Endodermal cell (in vitro differentiated cells): ENCODE data around the gene LSM7. TPM values are rescaled to one million over a fixed set of nuclear protein-coding genes. Genes with fewer than 3 reads are reported as not detected.

Experiments used
- DNase-seq: peaks from one replicate; pipeline ENCODE4 v3.0.0-alpha.2; 2017
- H3K27ac ChIP-seq: 2 replicates; pipeline ENCODE4 v1.5.1; 2013; ENCODE audit warnings: mild to moderate bottlenecking, low read depth, low read length, moderate library complexity
- H3K27me3 ChIP-seq: 2 replicates; pipeline ENCODE4 v1.6.1; 2013; ENCODE audit warnings: mild to moderate bottlenecking, low read length, moderate library complexity; ENCODE audit not compliant: insufficient read depth, control insufficient read depth, poor library complexity, severe bottlenecking
- H3K36me3 ChIP-seq: 2 replicates; pipeline ENCODE4 v1.7.0; 2013; ENCODE audit warnings: mild to moderate bottlenecking, low read length, moderate library complexity; ENCODE audit not compliant: control insufficient read depth, insufficient read depth
- H3K4me1 ChIP-seq: one replicate; pipeline ENCODE4 v1.7.0; 2013; ENCODE audit warnings: low read length; ENCODE audit not compliant: control insufficient read depth, insufficient read depth
- H3K4me3 ChIP-seq: 2 replicates; pipeline ENCODE4 v1.5.1; 2013; ENCODE audit warnings: mild to moderate bottlenecking, low read length, moderate library complexity
- H3K9ac ChIP-seq: 2 replicates; pipeline ENCODE4 v1.6.1; 2013; ENCODE audit warnings: mild to moderate bottlenecking, low read length, moderate library complexity; ENCODE audit not compliant: poor library complexity, severe bottlenecking; ENCODE audit errors: extremely low read depth
- H3K9me3 ChIP-seq: 2 replicates; pipeline ENCODE4 v1.6.1; 2013; ENCODE audit warnings: mild to moderate bottlenecking, low read length, moderate library complexity; ENCODE audit not compliant: control insufficient read depth
- H3K27ac Mint-ChIP-seq: 2 replicates; pipeline ENCODE4 v1.8.0; 2020; ENCODE audit warnings: mixed read lengths
- H3K27me3 Mint-ChIP-seq: 2 replicates; pipeline ENCODE4 v1.8.0; 2021; ENCODE audit warnings: mild to moderate bottlenecking, mixed read lengths; ENCODE audit not compliant: insufficient read depth
- H3K36me3 Mint-ChIP-seq: 2 replicates; pipeline ENCODE4 v1.8.0; 2020; ENCODE audit warnings: low read depth, mixed read lengths
- H3K4me1 Mint-ChIP-seq: 2 replicates; pipeline ENCODE4 v1.8.0; 2020; ENCODE audit warnings: mixed read lengths
- H3K4me3 Mint-ChIP-seq: 2 replicates; pipeline ENCODE4 v1.8.0; 2020; ENCODE audit warnings: mild to moderate bottlenecking, moderate library complexity, mixed read lengths
- H3K9me3 Mint-ChIP-seq: 2 replicates; pipeline ENCODE4 v1.8.0; 2020; ENCODE audit warnings: mild to moderate bottlenecking, mixed read lengths
- WGBS, 2 experiments: methylation state at CpG; one replicate each; pipeline versions ENCODE4 v1.1.5 to v1.1.7; 2013; ENCODE audit warnings: missing lambda C conversion rate in 2 of 2, mixed read lengths in 1 of 2; ENCODE audit not compliant: insufficient coverage in 1 of 2, insufficient read length in 1 of 2; 5-methylcytosine and 5-hydroxymethylcytosine counted together
- total RNA-seq, 2 donors: library from RNA; stranded (reverse); fragmentation: NEBNext Ultra II Directional in 1 of 2; extraction: Animal tissue kit (Norgen Biotek cat#: 25700) in 1 of 2; gene quantifications; 2 replicates in 1 of 2; 3 replicates in 1 of 2; pipeline ENCODE4 v1.2.1, GENCODE V29; 2021
- TF ChIP-seq, protein P1 (sequence below): fragments of 200-600 bp; sonication (generic); conservative IDR thresholded peaks from 2 replicates; pipeline ENCODE4 v1.5.0; 2021; ENCODE audit warnings: antibody characterized with exemption, mild to moderate bottlenecking

LSM7 gene
- total RNA-seq, 2 donors from 2014 or later: 141 to 149 TPM

DNA sequence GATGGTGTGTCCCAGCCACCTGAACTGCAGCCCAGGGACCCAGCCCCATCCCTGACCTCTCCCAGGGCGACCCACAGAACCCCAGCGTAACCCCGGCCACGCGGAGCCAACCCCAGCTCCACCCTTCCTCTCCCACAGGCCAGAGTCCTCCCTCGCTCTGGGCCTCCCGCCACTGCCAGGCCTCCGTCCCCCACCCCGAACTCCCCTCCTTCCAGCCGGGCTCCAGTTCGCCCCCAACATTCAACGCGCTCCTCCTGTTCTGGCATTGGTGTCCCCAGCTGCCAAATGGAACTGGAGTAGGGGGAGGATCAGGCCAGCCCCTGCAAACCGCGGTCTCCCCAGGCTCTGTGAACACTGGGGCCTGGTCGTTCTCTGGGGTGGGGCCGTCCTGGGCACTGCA, 27.9 kb downstream of the LSM7 start:
- no peaks in the 10 kb centered on the region for H3K4me1 ChIP-seq
- DNase-seq: no peak
- 92 to 93% methylated on average over 3 to 17 of the region's 17 CpGs for WGBS, 2 experiments

DNA sequence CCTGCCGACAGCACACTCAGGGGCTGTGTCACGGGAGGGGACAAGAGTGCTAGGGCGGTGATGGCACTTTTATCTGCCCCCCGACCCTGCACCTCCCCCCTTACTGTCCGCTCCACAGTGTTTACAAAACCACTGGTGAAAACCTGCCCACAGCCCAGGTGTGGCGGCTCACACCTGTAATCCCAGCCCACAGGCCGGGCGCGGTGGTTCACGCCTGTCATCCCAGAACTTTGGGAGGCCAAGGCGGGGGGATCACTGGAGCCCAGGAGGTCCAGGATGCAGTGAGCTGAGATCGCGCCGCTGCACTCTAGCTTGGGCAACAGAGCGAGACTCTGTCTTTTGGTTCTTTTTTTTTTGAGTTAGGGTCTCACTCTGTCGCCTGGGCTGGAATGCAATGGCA, 32.2 kb downstream of the LSM7 start:
- Mint-ChIP-seq H3K27ac (no peak overlapping the region), H3K27me3 (peaks cover 49% of the 10 kb centered on the region), H3K4me1 (no peaks in the 10 kb centered on the region), H3K36me3 (no peaks in the 10 kb centered on the region), H3K9me3 (no peaks in the 10 kb centered on the region), H3K4me3 (no peak overlapping the region)
- Histone ChIP-seq H3K9me3 (no peaks in the 10 kb centered on the region), H3K36me3 (no peaks in the 10 kb centered on the region), H3K27ac (no peak overlapping the region), H3K9ac (no peak overlapping the region), H3K4me3 (no peak overlapping the region), H3K27me3 (peaks cover 52% of the 10 kb centered on the region), H3K4me1 (no peaks in the 10 kb centered on the region)
- WGBS, 2 experiments: 93 to 95% methylated on average over 12 to 16 of the region's 16 CpGs
- TF ChIP-seq, protein P1, sequence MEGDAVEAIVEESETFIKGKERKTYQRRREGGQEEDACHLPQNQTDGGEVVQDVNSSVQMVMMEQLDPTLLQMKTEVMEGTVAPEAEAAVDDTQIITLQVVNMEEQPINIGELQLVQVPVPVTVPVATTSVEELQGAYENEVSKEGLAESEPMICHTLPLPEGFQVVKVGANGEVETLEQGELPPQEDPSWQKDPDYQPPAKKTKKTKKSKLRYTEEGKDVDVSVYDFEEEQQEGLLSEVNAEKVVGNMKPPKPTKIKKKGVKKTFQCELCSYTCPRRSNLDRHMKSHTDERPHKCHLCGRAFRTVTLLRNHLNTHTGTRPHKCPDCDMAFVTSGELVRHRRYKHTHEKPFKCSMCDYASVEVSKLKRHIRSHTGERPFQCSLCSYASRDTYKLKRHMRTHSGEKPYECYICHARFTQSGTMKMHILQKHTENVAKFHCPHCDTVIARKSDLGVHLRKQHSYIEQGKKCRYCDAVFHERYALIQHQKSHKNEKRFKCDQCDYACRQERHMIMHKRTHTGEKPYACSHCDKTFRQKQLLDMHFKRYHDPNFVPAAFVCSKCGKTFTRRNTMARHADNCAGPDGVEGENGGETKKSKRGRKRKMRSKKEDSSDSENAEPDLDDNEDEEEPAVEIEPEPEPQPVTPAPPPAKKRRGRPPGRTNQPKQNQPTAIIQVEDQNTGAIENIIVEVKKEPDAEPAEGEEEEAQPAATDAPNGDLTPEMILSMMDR: no peak
- DNase-seq: no peak

More for the DNA sequence above, 27.9 kb downstream of the LSM7 start:
- peaks cover 2% of the 10 kb centered on the region for H3K9me3 Mint-ChIP-seq
- Histone ChIP-seq H3K27ac (no peak overlapping the region), H3K4me3 (no peak overlapping the region), H3K9me3 (no peaks in the 10 kb centered on the region), H3K36me3 (no peaks in the 10 kb centered on the region), H3K27me3 (peaks cover 8% of the 10 kb centered on the region), H3K9ac (no peak overlapping the region)
- peaks cover 2% of the 10 kb centered on the region for H3K4me1 Mint-ChIP-seq
- TF ChIP-seq, protein P1: no peak
- no peak overlapping the region for H3K4me3 Mint-ChIP-seq
- H3K27ac Mint-ChIP-seq: no peak overlapping the region
- peaks cover 24% of the 10 kb centered on the region for H3K27me3 Mint-ChIP-seq
- peaks cover 1% of the 10 kb centered on the region for H3K36me3 Mint-ChIP-seq

DNA sequence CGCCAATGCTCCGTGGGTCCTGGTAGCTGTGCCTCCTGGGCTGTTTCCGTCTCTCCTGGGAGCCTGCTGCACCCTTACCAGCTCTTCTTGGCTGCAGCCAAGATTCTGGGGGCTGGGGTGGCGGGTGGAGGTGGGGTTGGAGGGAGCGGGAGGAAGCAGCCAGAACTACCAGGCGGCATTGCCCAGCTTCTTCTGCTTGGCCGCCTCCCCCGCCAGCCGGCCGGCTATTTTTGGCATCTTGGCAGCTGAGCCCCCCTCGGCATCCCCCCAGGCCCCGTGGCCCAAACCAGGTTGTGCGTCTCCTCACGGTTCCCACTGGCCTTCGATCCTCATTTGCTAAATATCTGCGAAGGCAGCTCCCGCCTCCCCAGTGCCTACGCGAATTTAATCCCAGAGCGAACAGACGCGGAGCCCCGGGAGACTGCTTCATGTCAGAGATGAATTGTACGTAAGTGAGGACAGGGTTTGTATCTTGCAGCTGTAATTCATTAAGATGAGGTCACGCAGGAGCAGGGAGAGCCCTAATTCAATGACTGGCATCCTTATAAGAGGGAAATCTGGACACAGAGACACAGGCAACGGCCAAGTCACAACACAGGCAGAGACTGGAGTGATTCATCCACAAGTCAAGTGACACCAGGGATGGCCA, 33.6 kb downstream of the LSM7 start:
- TF ChIP-seq, protein P1: no peak
- Histone ChIP-seq H3K9me3 (no peaks in the 10 kb centered on the region), H3K9ac (no peak overlapping the region), H3K4me1 (no peaks in the 10 kb centered on the region), H3K36me3 (no peaks in the 10 kb centered on the region), H3K27ac (no peak overlapping the region), H3K27me3 (peaks cover 65% of the 10 kb centered on the region), H3K4me3 (no peak overlapping the region)
- Mint-ChIP-seq H3K36me3 (no peaks in the 10 kb centered on the region), H3K27me3 (peaks cover 60% of the 10 kb centered on the region), H3K4me1 (no peaks in the 10 kb centered on the region), H3K9me3 (no peaks in the 10 kb centered on the region), H3K4me3 (no peak overlapping the region), H3K27ac (no peak overlapping the region)
- DNase-seq: no peak
- WGBS, 2 experiments: 86 to 88% methylated on average over 20 to 26 of the region's 26 CpGs
